GM19395 (cell line): ENCODE measurements around the gene PGAP6.
"Not testable (repeated sequence)": the region's sequence is repeated elsewhere in the genome, so short reads cannot be mapped to it uniquely, and the experiment has no call there.

Experiments
- ATAC-seq: cut with Tn5 transposase; IDR thresholded peaks from one replicate; pipeline ENCODE4 v1.9.1; 2021; ENCODE audit warnings: mild to moderate bottlenecking, moderate library complexity; ENCODE audit not compliant: unreplicated experiment

PGAP6 gene, protein sequence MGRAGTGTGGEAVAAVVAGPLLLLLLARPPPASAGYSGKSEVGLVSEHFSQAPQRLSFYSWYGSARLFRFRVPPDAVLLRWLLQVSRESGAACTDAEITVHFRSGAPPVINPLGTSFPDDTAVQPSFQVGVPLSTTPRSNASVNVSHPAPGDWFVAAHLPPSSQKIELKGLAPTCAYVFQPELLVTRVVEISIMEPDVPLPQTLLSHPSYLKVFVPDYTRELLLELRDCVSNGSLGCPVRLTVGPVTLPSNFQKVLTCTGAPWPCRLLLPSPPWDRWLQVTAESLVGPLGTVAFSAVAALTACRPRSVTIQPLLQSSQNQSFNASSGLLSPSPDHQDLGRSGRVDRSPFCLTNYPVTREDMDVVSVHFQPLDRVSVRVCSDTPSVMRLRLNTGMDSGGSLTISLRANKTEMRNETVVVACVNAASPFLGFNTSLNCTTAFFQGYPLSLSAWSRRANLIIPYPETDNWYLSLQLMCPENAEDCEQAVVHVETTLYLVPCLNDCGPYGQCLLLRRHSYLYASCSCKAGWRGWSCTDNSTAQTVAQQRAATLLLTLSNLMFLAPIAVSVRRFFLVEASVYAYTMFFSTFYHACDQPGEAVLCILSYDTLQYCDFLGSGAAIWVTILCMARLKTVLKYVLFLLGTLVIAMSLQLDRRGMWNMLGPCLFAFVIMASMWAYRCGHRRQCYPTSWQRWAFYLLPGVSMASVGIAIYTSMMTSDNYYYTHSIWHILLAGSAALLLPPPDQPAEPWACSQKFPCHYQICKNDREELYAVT

GRCh38 chr16:381789-382717, at the start of gene PGAP6:
TSS of gene PGAP6 (minus strand) at chr16:381978. CDS start at chr16:381821, 157 bp downstream.
- no peak for ATAC-seq

- ATAC-seq, result no peak
Measured at GRCh38 chr16:430904-431303, 49.1 kb upstream of the PGAP6 start.

DNA sequence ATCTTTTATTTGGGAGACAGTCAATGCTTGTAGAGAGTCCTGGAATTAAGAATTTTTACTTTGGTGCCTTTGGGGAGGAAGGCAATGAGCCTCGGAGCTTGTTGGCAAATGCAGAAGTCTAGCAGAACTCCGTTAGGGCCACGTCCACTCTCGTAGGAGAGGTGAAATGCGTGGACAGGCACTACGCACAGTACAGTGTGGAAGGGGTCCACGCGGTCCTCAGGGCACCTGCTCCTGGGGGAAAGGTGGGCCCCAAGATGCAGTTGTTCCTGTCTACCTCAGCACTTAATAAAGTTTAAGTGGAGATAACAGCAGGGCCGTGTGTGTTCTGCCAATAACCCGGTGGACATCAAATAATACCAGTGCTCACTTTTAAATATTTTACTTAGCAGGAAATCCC, 45.5 kb upstream of the PGAP6 start:
- ATAC-seq, result no peak

DNA sequence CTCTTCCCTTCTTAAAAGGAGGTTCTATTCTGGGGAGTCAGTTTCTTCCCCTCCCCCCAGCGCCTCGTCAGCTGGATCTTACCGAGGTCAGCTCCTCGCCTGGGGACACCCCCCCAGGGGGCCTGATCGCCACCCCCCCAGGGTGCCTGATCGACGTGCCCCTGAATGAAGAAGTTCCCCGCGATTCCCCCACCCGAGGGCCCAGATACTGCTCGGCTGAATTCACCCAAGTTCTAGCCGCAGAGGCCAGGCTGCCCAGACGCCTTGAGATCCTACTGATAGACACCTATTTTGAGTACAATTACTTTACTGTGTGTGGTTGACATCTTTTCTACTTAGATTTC, 45.1 kb upstream of the PGAP6 start:
- no peak for ATAC-seq

GRCh38 chr16:426115-426905, 44.5 kb upstream of the PGAP6 start:
- ATAC-seq, result peak; percentile 10

DNA sequence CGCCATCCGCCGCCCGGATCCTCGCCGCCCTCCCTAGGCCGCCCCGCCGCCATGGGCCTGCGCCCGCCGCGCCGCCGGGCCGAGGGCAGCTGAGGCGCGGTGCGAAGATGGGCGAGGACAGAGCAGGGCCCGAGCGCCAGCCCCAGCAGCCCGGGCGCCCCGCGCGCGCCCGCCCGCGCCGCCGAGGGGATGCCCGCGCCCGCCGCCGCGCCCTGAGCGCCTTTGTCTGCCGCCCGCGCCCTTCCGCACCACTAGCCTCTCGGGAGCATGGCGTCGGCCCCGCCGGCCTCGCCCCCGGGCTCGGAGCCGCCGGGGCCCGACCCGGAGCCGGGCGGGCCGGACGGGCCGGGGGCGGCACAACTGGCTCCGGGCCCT, 43.9 kb upstream of the PGAP6 start:
- ATAC-seq, result peak; percentile 42

GRCh38 chr16:425082-425718, 43.4 kb upstream of the PGAP6 start, which contains the start of gene RAB11FIP3:
TSS of gene RAB11FIP3 (plus strand) at chr16:425649. CDS start at chr16:426007, 358 bp downstream.
- peak; percentile 84 for ATAC-seq

DNA sequence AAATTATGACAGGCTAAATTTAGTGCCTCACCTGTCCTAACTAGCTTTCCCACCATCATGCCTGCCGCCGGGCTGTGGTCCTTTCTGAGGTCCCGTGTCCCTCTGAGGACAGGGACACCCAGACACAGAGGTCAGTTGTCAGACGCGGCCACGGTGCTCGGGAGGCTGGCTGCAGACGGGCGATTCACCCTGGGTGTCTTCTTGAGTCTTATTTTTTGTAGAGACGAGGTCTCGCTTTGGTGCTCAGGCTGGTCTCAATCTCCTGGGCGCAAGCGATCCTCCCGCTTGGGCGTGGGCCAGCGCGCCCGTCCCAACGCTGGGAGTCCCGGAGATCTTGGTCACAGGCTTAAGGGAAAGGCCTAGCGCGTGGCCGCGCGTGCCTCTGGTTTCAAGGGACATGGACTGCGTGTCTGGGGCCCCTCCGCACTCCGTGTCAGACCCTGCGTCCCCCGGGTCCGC, 42.9 kb upstream of the PGAP6 start:
- no peak for ATAC-seq

DNA sequence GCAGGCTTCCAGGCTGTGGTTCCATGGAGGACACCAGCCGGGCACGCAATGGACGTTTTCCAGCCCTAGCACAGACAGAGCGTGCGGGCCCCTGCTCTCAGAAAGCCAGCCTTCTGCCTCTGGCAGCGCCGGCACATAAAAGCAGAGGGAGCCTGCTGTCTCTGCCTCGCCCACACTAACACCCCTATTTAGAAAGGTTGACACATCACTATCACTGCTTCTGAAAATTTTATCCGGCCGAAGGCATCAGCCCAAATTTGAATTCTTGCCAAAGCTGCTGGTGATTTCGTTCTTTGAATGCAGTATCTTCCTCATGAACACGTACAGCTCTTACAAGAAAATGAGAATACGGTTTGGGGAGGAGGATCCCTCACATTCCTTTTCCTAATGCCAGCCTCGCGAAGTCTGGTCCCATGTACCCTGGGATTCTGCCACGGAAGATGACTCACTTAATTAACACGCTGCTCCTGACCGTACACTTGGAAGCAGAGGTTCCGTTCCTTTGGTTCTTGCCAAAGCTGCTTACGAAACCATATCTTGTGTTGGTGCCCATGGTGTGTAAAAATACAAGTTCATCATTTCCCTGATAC, 42.4 kb upstream of the PGAP6 start:
- ATAC-seq, result no peak

DNA sequence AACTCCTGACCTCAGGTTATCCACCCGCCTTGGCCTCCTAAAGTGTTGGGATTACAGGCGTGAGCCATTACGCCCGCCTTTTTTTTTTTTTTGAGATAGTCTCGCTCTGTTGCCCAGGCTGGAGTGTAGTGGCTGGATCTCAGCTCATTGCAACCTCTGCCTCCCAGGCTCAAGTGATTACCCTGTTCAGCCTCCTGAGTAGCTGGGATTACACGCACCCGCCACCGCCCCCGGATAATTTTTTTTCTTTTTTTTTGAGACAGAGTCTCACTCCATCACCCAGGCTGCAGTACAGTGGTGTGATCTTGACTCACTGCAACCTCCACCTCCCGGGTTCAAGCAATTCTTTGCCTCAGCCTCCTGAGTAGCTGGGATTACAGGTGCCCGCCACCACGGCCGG, 40.4 kb upstream of the PGAP6 start:
- ATAC-seq, result not testable (repeated sequence)

- ATAC-seq, result not testable (repeated sequence)
Measured at GRCh38 chr16:415170-415498, 33.4 kb upstream of the PGAP6 start.

GRCh38 chr16:414395-415169, 32.8 kb upstream of the PGAP6 start:
- ATAC-seq, result no peak

DNA sequence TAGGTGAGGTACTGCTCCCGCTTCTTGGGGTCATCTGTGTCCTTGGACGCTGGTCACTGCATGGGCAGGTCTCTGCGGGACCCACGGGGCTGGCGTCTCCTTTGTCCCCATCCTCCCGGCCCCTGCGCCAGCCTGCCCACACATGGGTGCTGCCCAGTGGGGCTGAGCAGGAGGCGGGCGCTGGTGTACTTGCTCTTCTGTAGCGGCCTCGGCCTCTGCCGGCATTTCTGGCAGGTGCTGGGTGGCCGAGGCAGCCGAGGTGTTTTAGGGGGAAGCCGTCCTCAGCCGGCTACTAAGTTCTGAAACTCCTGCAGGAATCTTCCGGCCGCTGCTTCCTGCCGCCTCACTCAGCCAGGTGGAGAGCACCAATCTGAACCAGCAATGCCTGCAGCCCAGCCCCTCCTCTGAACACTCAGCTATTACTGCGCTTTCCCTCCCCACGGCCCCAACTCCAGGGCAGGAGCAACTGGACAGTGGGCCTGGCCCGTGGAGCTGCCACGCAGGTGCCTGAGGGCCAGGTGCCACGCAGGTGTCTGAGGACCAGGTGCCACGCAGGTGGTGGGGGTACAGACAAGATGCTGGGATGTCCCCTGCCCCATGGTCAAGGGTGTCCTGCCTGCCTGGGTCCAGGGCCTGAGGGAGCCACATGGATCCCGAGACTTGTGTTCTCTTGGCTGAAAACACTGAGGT, 29.9 kb upstream of the PGAP6 start:
- ATAC-seq, result no peak

- no peak for ATAC-seq
Measured at GRCh38 chr16:410516-411178, 28.9 kb upstream of the PGAP6 start.

GRCh38 chr16:407253-407652, 25.5 kb upstream of the PGAP6 start:
- no peak for ATAC-seq

DNA sequence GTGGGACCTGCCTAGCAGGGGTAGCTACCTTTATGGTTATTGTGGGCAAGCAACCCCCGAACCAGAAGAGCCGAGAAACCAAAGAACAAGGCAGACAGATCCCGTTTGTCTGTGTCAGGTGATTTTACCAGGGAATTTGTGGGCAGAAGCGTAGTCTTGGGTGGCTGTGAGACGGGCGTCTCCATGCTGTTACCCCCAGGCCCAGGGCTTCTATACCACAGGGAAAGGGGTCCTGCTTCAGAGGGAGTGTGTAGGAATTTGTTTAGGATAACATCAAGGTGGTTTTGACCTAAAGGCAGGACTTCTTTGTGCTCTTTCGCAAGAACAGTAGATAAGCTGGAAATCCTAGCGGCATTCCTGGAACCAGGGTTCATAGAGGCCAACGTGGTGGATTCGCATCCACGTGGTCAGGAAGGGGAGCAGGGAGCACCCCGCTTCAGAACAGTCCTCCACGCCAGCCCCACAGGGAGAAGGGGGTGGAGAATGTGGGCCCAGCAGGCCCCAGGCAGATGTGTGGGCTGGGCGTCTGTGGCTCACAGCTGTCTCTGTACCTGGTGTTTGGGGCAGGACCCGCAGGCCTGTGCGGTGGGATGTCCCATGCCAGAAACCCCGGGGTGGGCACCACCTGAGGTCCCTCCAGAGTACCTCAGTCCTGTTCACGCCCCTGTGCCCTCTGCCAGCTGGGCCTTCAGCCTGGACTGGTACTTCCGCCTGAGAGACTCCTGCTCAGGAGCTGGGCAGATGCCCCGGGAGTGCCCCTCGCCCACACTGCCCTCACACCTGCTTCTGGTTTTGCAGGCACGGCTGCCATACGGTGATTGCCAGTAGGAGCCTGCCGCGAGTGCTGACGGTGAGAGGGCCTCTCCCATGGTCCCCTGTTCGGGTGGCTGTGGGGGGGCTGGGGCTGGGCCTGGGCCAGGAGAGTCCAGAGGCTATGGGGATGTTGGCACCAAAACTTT, 24.0 kb upstream of the PGAP6 start:
- no peak for ATAC-seq
